Activated effector memory CD4-positive, alpha-beta T cell treated with anti-CD3 and anti-CD28 coated beads, Interleukin-2, amount 50 U/mL, for 16 hours (primary cell): ENCODE measurements around the gene SLC9A3.

Experiments used
- DNase-seq: peaks from one replicate; pipeline ENCODE4 v3.0.0-alpha.2; 2020

SLC9A3 gene

GRCh38 chr5:424301-425110, 99.7 kb downstream of the SLC9A3 start:
- DNase-seq = peak; percentile 58

DNA sequence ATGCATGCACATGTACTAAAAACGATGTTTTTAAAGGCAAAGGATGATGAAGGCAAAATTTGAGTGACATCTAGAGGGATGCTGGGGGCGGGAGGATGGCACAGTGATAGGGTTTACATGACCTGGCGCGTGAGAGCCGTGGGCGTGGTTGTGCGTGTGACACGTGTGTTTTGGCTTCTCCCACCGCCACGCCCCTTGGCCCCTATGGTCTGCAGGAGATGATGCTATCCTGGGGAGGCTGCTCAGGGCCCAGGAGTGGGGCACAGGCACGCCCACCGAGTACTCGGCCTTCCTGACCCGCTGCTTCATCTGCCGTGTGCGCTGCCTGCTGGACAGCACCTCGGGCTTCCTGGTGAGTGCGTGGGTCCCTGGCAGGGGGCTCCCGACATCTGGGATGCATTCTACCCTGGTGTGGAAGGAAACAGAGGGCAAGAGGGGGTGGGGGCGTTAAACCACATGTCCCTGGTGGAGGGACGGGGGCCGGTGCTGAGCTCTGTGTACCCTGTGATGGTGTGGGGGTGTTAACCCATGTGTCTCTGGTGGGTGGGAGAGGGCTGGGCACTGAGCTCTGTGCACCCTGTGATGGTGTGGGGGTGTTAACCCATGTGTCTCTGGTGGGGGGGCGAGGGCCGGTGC, 100.5 kb downstream of the SLC9A3 start:
- DNase-seq = peak; percentile 65

DNA sequence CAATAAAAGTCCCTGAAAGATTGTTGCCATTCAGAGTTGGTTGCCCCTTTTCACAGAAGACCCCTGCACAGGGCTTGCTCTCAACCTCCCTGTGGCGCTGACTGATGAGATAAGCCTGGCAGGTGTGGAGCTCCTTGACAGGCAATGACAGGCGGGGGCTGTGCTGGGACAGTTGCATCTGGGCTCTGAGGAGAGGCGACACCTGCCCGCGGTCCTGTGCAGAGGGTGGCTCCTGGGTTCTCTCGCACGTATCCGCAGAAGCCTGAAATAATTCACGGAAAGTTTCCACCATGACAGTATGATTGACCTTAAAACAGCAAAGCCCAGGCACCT, 101.0 kb downstream of the SLC9A3 start:
- DNase-seq = peak; percentile 59

DNA sequence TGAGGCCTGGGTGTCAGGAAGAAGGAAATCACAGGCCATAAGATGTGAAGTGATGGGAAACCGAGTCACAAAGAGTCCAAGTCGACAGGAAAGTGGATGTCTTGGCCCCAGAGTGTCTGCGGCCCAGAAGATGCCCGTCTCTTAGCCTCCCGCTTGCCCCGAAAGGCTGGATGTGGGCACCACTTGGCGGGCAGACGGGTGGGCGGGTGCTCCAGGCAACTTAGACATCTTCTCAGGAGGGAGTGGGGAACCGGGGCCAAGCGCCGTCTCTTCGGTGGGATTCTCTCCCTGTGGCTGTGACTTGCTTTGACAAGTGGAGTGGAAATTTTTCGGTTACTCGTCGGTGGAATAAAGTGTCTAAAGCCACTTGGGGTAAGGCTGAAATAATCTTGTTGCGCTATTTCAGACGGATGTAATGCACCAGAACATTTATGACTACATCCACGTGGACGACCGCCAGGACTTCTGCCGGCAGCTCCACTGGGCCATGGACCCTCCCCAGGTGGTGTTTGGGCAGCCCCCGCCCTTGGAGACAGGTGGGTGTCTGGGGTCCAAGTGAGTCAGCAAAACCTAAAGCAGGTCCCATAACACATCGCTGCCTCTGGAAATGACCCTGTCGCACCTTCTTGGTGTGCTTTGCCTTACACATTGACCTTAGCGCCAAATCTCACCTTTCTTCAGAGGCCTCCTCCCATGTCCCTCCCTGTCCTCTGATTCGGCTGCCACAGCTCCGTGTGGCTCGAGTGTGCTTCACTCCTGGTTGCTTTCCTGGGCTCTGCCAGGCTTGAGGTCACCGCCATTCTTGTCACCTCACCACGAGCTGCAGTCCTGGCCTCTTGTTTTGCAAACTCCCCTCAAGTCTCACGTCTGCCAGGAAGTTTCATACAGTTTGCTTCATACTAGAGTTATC, 101.7 kb downstream of the SLC9A3 start:
- peak; percentile 58 for DNase-seq

DNA sequence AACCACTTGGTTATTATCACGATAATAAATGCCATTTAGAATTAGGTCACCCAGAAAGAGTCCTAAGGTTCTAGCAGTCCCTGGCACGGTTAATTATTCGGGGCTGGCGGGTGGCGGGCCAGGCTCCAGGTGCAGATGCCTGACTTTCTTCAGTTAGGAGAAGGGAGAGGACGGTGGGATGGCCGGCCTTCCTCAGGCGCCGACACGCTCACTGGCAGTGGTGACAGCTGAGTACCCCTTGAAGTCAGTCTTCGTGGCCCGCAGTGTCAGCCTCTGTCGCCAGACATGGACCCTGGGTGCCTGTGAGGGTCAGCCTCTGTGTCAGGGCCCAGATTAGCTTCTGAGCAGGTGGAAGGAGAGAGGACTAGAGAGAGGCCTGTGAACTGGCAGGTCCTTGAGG, 102.3 kb downstream of the SLC9A3 start:
- peak; percentile 58 for DNase-seq

DNA sequence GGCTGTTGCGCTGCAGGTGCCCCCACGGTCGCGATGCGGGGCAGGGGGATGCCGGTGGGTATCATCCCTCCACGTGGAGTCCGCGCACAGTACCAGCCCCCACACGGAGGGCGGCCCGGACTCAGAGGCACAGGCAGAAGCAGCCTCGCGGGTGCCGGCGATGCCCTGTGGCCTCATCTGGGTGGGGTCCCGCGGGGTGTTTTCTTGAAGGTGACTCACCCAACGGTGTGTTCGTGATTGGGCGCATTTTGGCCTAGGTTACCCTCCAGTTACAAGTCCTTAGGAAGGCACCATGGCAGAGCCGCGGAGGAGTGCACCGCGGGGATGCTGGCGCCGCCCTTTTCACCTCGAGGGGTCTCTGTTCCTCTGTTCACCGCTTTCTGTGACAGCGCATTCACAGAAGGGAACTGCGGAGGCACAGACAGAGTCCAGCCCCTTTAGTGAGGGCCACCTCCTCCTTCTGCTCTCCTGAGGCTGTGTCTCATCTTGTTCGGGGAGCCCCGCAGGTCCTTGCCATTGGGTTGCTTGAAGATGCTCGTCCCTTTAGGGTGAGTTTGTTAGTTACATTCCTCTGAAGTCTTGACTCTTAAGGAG, 102.9 kb downstream of the SLC9A3 start:
- peak; percentile 58 for DNase-seq

GRCh38 chr5:420632-421286, 103.5 kb downstream of the SLC9A3 start:
- DNase-seq = peak; percentile 61
